Stimulated activated naive B cell treated with anti-CD40 and anti-IgM and Interleukin-4, amounts not matched to agents 10 μg/mL and 1 μg/mL and 100 μg/mL, for 72 hours (primary cell): Measurements from ENCODE around the gene TMEM143.
A peak's percentile ranks its signal among the peaks of the same experiment; 100 is the strongest.

ENCODE experiments used
- ATAC-seq, 2 donors: fragments of 150-1000 bp; cut with Tn5 transposase; replicated peaks; 2 replicates each; pipeline ENCODE4 v1.10.0; 2021; ENCODE audit warnings: moderate library complexity in 1 of 2
- DNase-seq: peaks from one replicate; pipeline ENCODE4 v3.0.0; 2021
- H3K27ac Mint-ChIP-seq: one replicate; pipeline ENCODE4 v1.8.0; 2022; ENCODE audit warnings: mild to moderate bottlenecking, mixed read lengths
- H3K27me3 Mint-ChIP-seq, 2 donors: one replicate each; pipeline ENCODE4 v1.8.0; 2022; ENCODE audit warnings: mixed read lengths in 2 of 2
- H3K36me3 Mint-ChIP-seq, 2 donors: one replicate each; pipeline ENCODE4 v1.8.0; 2022; ENCODE audit warnings: mixed read lengths in 2 of 2, mild to moderate bottlenecking in 1 of 2
- H3K4me1 Mint-ChIP-seq, 2 donors: one replicate each; pipeline ENCODE4 v1.8.0; 2022; ENCODE audit warnings: mixed read lengths in 2 of 2, mild to moderate bottlenecking in 1 of 2
- H3K4me3 Mint-ChIP-seq, 2 donors: one replicate each; pipeline ENCODE4 v1.8.0; 2022; ENCODE audit warnings: mild to moderate bottlenecking in 2 of 2, mixed read lengths in 2 of 2, moderate library complexity in 1 of 2
- H3K9me3 Mint-ChIP-seq, 2 donors: one replicate each; pipeline ENCODE4 v1.8.0; 2022; ENCODE audit warnings: mixed read lengths in 2 of 2, mild to moderate bottlenecking in 1 of 2

Gene TMEM143

GRCh38 chr19:48338802-48339503 lies 24.8 kb downstream of the TMEM143 start:
- H3K36me3 Mint-ChIP-seq, result peaks cover 5 to 9% of the 10 kb centered on the region in 2 donors
- no peak for DNase-seq
- peaks cover 5 to 9% of the 10 kb centered on the region in 2 donors for H3K4me1 Mint-ChIP-seq
- H3K4me3 Mint-ChIP-seq, result no peak overlapping the region
- no peaks in the 10 kb centered on the region for H3K27me3 Mint-ChIP-seq
- no peak overlapping the region for H3K27ac Mint-ChIP-seq
- no peaks in the 10 kb centered on the region for H3K9me3 Mint-ChIP-seq
- no peak for ATAC-seq

GRCh38 chr19:48338253-48338755 lies 25.4 kb downstream of the TMEM143 start:
- peaks cover 5% of the 10 kb centered on the region in 2 donors for H3K36me3 Mint-ChIP-seq
- H3K9me3 Mint-ChIP-seq, result no peaks in the 10 kb centered on the region
- H3K4me3 Mint-ChIP-seq, result no peak overlapping the region
- H3K27me3 Mint-ChIP-seq, result no peaks in the 10 kb centered on the region
- DNase-seq, result no peak
- peaks cover 8 to 15% of the 10 kb centered on the region in 2 donors for H3K4me1 Mint-ChIP-seq
- H3K27ac Mint-ChIP-seq, result no peak overlapping the region
- ATAC-seq, result no peak

- H3K9me3 Mint-ChIP-seq, result no peaks in the 10 kb centered on the region
- peak; percentile 77 to 78 for ATAC-seq
- H3K4me1 Mint-ChIP-seq, result peaks cover 42 to 59% of the 10 kb centered on the region in 2 donors
- peak overlapping the region; percentile 91 to 92 for H3K4me3 Mint-ChIP-seq
- H3K27me3 Mint-ChIP-seq, result no peaks in the 10 kb centered on the region
- H3K27ac Mint-ChIP-seq, result peak overlapping the region; percentile 95
- peaks cover 20 to 26% of the 10 kb centered on the region in 2 donors for H3K36me3 Mint-ChIP-seq
- DNase-seq, result peak; percentile 91
These were observed 30.0 kb downstream of the TMEM143 start for GRCh38 chr19:48333467-48334384.

GRCh38 chr19:48332662-48333466 lies 30.9 kb downstream of the TMEM143 start:
- Mint-ChIP-seq H3K27ac (peak overlapping the region; percentile 95), H3K36me3 (peaks cover 21 to 31% of the 10 kb centered on the region in 2 donors), H3K4me1 (peaks cover 44 to 65% of the 10 kb centered on the region in 2 donors), H3K27me3 (no peaks in the 10 kb centered on the region), H3K4me3 (peak overlapping the region; percentile 91 to 92), H3K9me3 (no peaks in the 10 kb centered on the region)
- peak; percentile 93 for DNase-seq
- ATAC-seq, result peak; percentile 73 to 75

- no peaks in the 10 kb centered on the region for H3K9me3 Mint-ChIP-seq
- H3K4me1 Mint-ChIP-seq, result peaks cover 46 to 71% of the 10 kb centered on the region in 2 donors
- DNase-seq (no peak), ATAC-seq (no peak)
- no peaks in the 10 kb centered on the region for H3K27me3 Mint-ChIP-seq
- peak overlapping the region; percentile 91 to 92 for H3K4me3 Mint-ChIP-seq
- H3K27ac Mint-ChIP-seq, result no peak overlapping the region
- peaks cover 26 to 36% of the 10 kb centered on the region in 2 donors for H3K36me3 Mint-ChIP-seq
These were observed 31.4 kb downstream of the TMEM143 start for GRCh38 chr19:48332351-48332661.

GRCh38 chr19:48330012-48330681 lies 33.6 kb downstream of the TMEM143 start:
- H3K4me3 Mint-ChIP-seq, result peak overlapping the region; percentile 83 to 87
- H3K27ac Mint-ChIP-seq, result peak overlapping the region; percentile 93
- peaks cover 60 to 89% of the 10 kb centered on the region in 2 donors for H3K4me1 Mint-ChIP-seq
- no peaks in the 10 kb centered on the region for H3K27me3 Mint-ChIP-seq
- no peaks in the 10 kb centered on the region for H3K9me3 Mint-ChIP-seq
- ATAC-seq (peak; percentile 35 to 47), DNase-seq (peak; percentile 80)
- peaks cover 36 to 53% of the 10 kb centered on the region in 2 donors for H3K36me3 Mint-ChIP-seq

GRCh38 chr19:48329167-48329891 lies 34.4 kb downstream of the TMEM143 start:
- Mint-ChIP-seq H3K4me1 (peaks cover 61 to 91% of the 10 kb centered on the region in 2 donors), H3K9me3 (no peaks in the 10 kb centered on the region), H3K27ac (peak overlapping the region; percentile 87), H3K4me3 (peak overlapping the region; percentile 83 to 87), H3K27me3 (no peaks in the 10 kb centered on the region), H3K36me3 (peaks cover 37 to 55% of the 10 kb centered on the region in 2 donors)
- ATAC-seq (no peak), DNase-seq (peak; percentile 24)

- Mint-ChIP-seq H3K27ac (peak within 1 kb of the TSS; percentile 96), H3K27me3 (no peaks in the 10 kb centered on the region), H3K4me3 (peak within 1 kb of the TSS; percentile 91 to 92), H3K9me3 (no peaks in the 10 kb centered on the region), H3K4me1 (peaks cover 53 to 84% of the 10 kb centered on the region in 2 donors), H3K36me3 (peaks cover 27 to 46% of the 10 kb centered on the region in 2 donors)
- DNase-seq (peak; percentile 71), ATAC-seq (peak; percentile 28 to 30)
These were observed 38.4 kb downstream of the TMEM143 start, which contains the start of gene EMP3 for GRCh38 chr19:48325265-48325910. Gene EMP3 (plus strand): TSS chr19:48325552. CDS start chr19:48326845, 1,293 bp downstream.

GRCh38 chr19:48321622-48322591 lies 41.8 kb downstream of the TMEM143 start:
- H3K9me3 Mint-ChIP-seq, result no peaks in the 10 kb centered on the region
- H3K27me3 Mint-ChIP-seq, result no peaks in the 10 kb centered on the region
- ATAC-seq, result peak; percentile 71 to 75
- H3K4me3 Mint-ChIP-seq, result peak overlapping the region; percentile 91 to 96
- peak overlapping the region; percentile 99 for H3K27ac Mint-ChIP-seq
- H3K36me3 Mint-ChIP-seq, result peaks cover 7 to 16% of the 10 kb centered on the region in 2 donors
- DNase-seq, result peak; percentile 98
- peaks cover 40 to 59% of the 10 kb centered on the region in 2 donors for H3K4me1 Mint-ChIP-seq

- Mint-ChIP-seq H3K27ac (peak overlapping the region; percentile 99), H3K4me3 (peak overlapping the region; percentile 91 to 96), H3K4me1 (peaks cover 36 to 53% of the 10 kb centered on the region in 2 donors), H3K36me3 (peaks cover 7 to 10% of the 10 kb centered on the region in 2 donors), H3K27me3 (no peaks in the 10 kb centered on the region), H3K9me3 (no peaks in the 10 kb centered on the region)
- peak; percentile 91 for DNase-seq
- ATAC-seq, result peak; percentile 62 to 78
These were observed 42.4 kb downstream of the TMEM143 start for GRCh38 chr19:48321372-48321621.

- DNase-seq, result peak; percentile 58
These were observed 43.8 kb downstream of the TMEM143 start for GRCh38 chr19:48319647-48320541.

More at GRCh38 chr19:48319647-48320541, 43.8 kb downstream of the TMEM143 start:
- no peaks in the 10 kb centered on the region for H3K36me3 Mint-ChIP-seq
- H3K4me3 Mint-ChIP-seq, result peak overlapping the region; percentile 78 to 96
- no peaks in the 10 kb centered on the region for H3K9me3 Mint-ChIP-seq
- no peaks in the 10 kb centered on the region for H3K27me3 Mint-ChIP-seq
- peaks cover 27 to 42% of the 10 kb centered on the region in 2 donors for H3K4me1 Mint-ChIP-seq
- ATAC-seq, result peak in 1 of 2 donors; percentile 26
- peak overlapping the region; percentile 84 for H3K27ac Mint-ChIP-seq
